ENCODE results near the gene PKN1. TPM values are rescaled to one million over a fixed set of nuclear protein-coding genes. Genes with fewer than 3 reads are reported as not detected.

Gene PKN1
- total RNA-seq, 3 donors from 2014 or later, result 171 to 213 (median 197) TPM

GRCh38 chr19:14433554-14434501, 722 bp downstream of the PKN1 start:
- Mint-ChIP-seq H3K9me3 (no peaks in the 10 kb centered on the region), H3K4me1 (ENCODE audit: low read depth) (peaks cover 37% of the 10 kb centered on the region), H3K4me3 (peak overlapping the region; percentile 81), H3K36me3 (ENCODE audit: insufficient read depth) (no peaks in the 10 kb centered on the region), H3K27me3 (ENCODE audit: low read depth) (no peaks in the 10 kb centered on the region)
- DNase-seq (peak; percentile 63), ATAC-seq (peak; percentile 46 to 49)

GRCh38 chr19:14434543-14435319, 1.6 kb downstream of the PKN1 start:
- no peaks in the 10 kb centered on the region for H3K9me3 Mint-ChIP-seq
- no peaks in the 10 kb centered on the region for H3K36me3 Mint-ChIP-seq (ENCODE audit: insufficient read depth)
- H3K4me3 Mint-ChIP-seq, result peak overlapping the region; percentile 81
- H3K27me3 Mint-ChIP-seq (ENCODE audit: low read depth), result no peaks in the 10 kb centered on the region
- DNase-seq, result peak; percentile 37
- H3K4me1 Mint-ChIP-seq (ENCODE audit: low read depth), result peaks cover 44% of the 10 kb centered on the region
- ATAC-seq, result peak; percentile 45 to 53

- H3K27me3 Mint-ChIP-seq (ENCODE audit: low read depth), result no peaks in the 10 kb centered on the region
- H3K36me3 Mint-ChIP-seq (ENCODE audit: insufficient read depth), result no peaks in the 10 kb centered on the region
- peak overlapping the region; percentile 81 for H3K4me3 Mint-ChIP-seq
- H3K4me1 Mint-ChIP-seq (ENCODE audit: low read depth), result peaks cover 51% of the 10 kb centered on the region
- ATAC-seq (no peak), DNase-seq (no peak)
- H3K9me3 Mint-ChIP-seq, result no peaks in the 10 kb centered on the region
Observed at GRCh38 chr19:14435320-14436050, 2.4 kb downstream of the PKN1 start.

GRCh38 chr19:14437578-14438140, 4.6 kb downstream of the PKN1 start:
- no peaks in the 10 kb centered on the region for H3K9me3 Mint-ChIP-seq
- H3K4me3 Mint-ChIP-seq, result no peak overlapping the region
- H3K36me3 Mint-ChIP-seq (ENCODE audit: insufficient read depth), result peaks cover 4% of the 10 kb centered on the region
- no peaks in the 10 kb centered on the region for H3K27me3 Mint-ChIP-seq (ENCODE audit: low read depth)
- H3K4me1 Mint-ChIP-seq (ENCODE audit: low read depth), result peaks cover 48% of the 10 kb centered on the region
- ATAC-seq (no peak), DNase-seq (no peak)

- peak overlapping the region; percentile 90 for H3K4me3 Mint-ChIP-seq
- peaks cover 11% of the 10 kb centered on the region for H3K36me3 Mint-ChIP-seq (ENCODE audit: insufficient read depth)
- H3K4me1 Mint-ChIP-seq (ENCODE audit: low read depth), result peaks cover 56% of the 10 kb centered on the region
- ATAC-seq, result no peak
- no peaks in the 10 kb centered on the region for H3K9me3 Mint-ChIP-seq
- H3K27me3 Mint-ChIP-seq (ENCODE audit: low read depth), result no peaks in the 10 kb centered on the region
- no peak for DNase-seq
Observed at GRCh38 chr19:14439014-14439413, 5.9 kb downstream of the PKN1 start.

GRCh38 chr19:14440049-14440448, 6.9 kb downstream of the PKN1 start:
- no peaks in the 10 kb centered on the region for H3K9me3 Mint-ChIP-seq
- peak; percentile 99 for ATAC-seq

GRCh38 chr19:14441041-14441938, 8.2 kb downstream of the PKN1 start:
- ATAC-seq, result no peak
- Mint-ChIP-seq H3K9me3 (no peaks in the 10 kb centered on the region), H3K27me3 (ENCODE audit: low read depth) (no peaks in the 10 kb centered on the region), H3K36me3 (ENCODE audit: insufficient read depth) (peaks cover 23% of the 10 kb centered on the region), H3K4me1 (ENCODE audit: low read depth) (peaks cover 46% of the 10 kb centered on the region), H3K4me3 (peak overlapping the region; percentile 90)
- no peak for DNase-seq

More at GRCh38 chr19:14440049-14440448, 6.9 kb downstream of the PKN1 start:
- Mint-ChIP-seq H3K36me3 (ENCODE audit: insufficient read depth) (peaks cover 19% of the 10 kb centered on the region), H3K4me3 (peak overlapping the region; percentile 90), H3K4me1 (ENCODE audit: low read depth) (peaks cover 50% of the 10 kb centered on the region), H3K27me3 (ENCODE audit: low read depth) (no peaks in the 10 kb centered on the region)
- DNase-seq, result peak; percentile 65

- ATAC-seq (no peak), DNase-seq (no peak)
- Mint-ChIP-seq H3K4me3 (no peak overlapping the region), H3K36me3 (ENCODE audit: insufficient read depth) (peaks cover 30% of the 10 kb centered on the region), H3K27me3 (ENCODE audit: low read depth) (no peaks in the 10 kb centered on the region), H3K4me1 (ENCODE audit: low read depth) (peaks cover 42% of the 10 kb centered on the region), H3K9me3 (no peaks in the 10 kb centered on the region)
Observed at GRCh38 chr19:14442891-14443631, 10.0 kb downstream of the PKN1 start.

- DNase-seq (no peak), ATAC-seq (no peak)
- Mint-ChIP-seq H3K4me3 (no peak overlapping the region), H3K36me3 (ENCODE audit: insufficient read depth) (peaks cover 34% of the 10 kb centered on the region), H3K27me3 (ENCODE audit: low read depth) (no peaks in the 10 kb centered on the region), H3K4me1 (ENCODE audit: low read depth) (peaks cover 41% of the 10 kb centered on the region), H3K9me3 (no peaks in the 10 kb centered on the region)
Observed at GRCh38 chr19:14443632-14444216, 10.6 kb downstream of the PKN1 start.

GRCh38 chr19:14446336-14447036, 13.4 kb downstream of the PKN1 start:
- ATAC-seq (no peak), DNase-seq (no peak)
- Mint-ChIP-seq H3K4me1 (ENCODE audit: low read depth) (peaks cover 27% of the 10 kb centered on the region), H3K36me3 (ENCODE audit: insufficient read depth) (peaks cover 51% of the 10 kb centered on the region), H3K27me3 (ENCODE audit: low read depth) (no peaks in the 10 kb centered on the region), H3K4me3 (no peak overlapping the region), H3K9me3 (no peaks in the 10 kb centered on the region)

- ATAC-seq (no peak), DNase-seq (no peak)
- Mint-ChIP-seq H3K36me3 (ENCODE audit: insufficient read depth) (peaks cover 40% of the 10 kb centered on the region), H3K4me1 (ENCODE audit: low read depth) (peaks cover 16% of the 10 kb centered on the region), H3K4me3 (no peak overlapping the region), H3K9me3 (no peaks in the 10 kb centered on the region), H3K27me3 (ENCODE audit: low read depth) (no peaks in the 10 kb centered on the region)
Observed at GRCh38 chr19:14449321-14449720, 16.2 kb downstream of the PKN1 start.

All from activated T-cell treated with anti-CD3 and anti-CD28 coated beads, Interleukin-2, amount 50 U/mL, for 4 hours (primary cell).